PC-9 (cell line): ENCODE measurements around the gene UPK2. TPM values are rescaled to one million over a fixed set of nuclear protein-coding genes. Genes with fewer than 3 reads are reported as not detected.

ENCODE experiments used
- BruUV-seq: library from RNA; stranded (reverse); fragments of 400-500 nt; replicated peaks from 2 replicates; lab custom pipeline; 2021; lab: Mats Ljungman, UMichigan
- CTCF ChIA-PET: fragments of 300-600 bp; sonication (Branson Sonifier 250); formaldehyde crosslinking; loops from one replicate; lab custom pipeline; 2022; ENCODE audit warnings: antibody characterized with exemption; lab: Charles Lee
- POLR2A ChIA-PET: fragments of 300-600 bp; sonication (Branson Sonifier 250); formaldehyde crosslinking; loops from one replicate; lab custom pipeline; 2022; ENCODE audit warnings: antibody characterized with exemption; ENCODE audit not compliant: unreplicated experiment; lab: Charles Lee
- DNase-seq, 2 experiments: peaks; one replicate each; pipeline versions ENCODE4 v3.0.0 to v3.0.0-alpha.2; 2015 to 2022; ENCODE audit warnings: mixed read lengths in 1 of 2
- H2AFZ ChIP-seq: fragments of 200-600 bp; sonication (generic); 2 replicates; pipeline ENCODE4 v1.8.1; 2017; ENCODE audit warnings: antibody characterized with exemption
- H3F3A ChIP-seq: fragments of 200-600 bp; sonication (generic); 2 replicates; pipeline ENCODE4 v1.8.1; 2017; ENCODE audit warnings: antibody characterized with exemption, mild to moderate bottlenecking, low read depth; ENCODE audit not compliant: insufficient read depth
- H3K27ac ChIP-seq: fragments of 200-600 bp; sonication (generic); 2 replicates; pipeline ENCODE4 v1.6.1; 2016; ENCODE audit warnings: mixed run types
- H3K27me3 ChIP-seq: fragments of 200-600 bp; sonication (generic); 2 replicates; pipeline ENCODE4 v1.6.1; 2016; ENCODE audit warnings: low read depth, mixed run types; ENCODE audit not compliant: insufficient read depth
- H3K36me3 ChIP-seq: fragments of 200-600 bp; sonication (generic); 2 replicates; pipeline ENCODE4 v1.6.1; 2016; ENCODE audit warnings: low read depth, mixed run types
- H3K4me1 ChIP-seq: fragments of 200-600 bp; sonication (generic); replicated peaks from 2 replicates; pipeline ENCODE4 v1.6.1; 2016; ENCODE audit warnings: mixed run types; ENCODE audit not compliant: insufficient read depth
- H3K4me2 ChIP-seq: fragments of 200-600 bp; sonication (generic); 2 replicates; pipeline ENCODE4 v1.6.1; 2017; ENCODE audit warnings: mixed run types
- H3K4me3 ChIP-seq: fragments of 200-600 bp; sonication (generic); 2 replicates; pipeline ENCODE4 v1.6.1; 2016; ENCODE audit warnings: mixed run types
- H3K79me2 ChIP-seq: fragments of 200-600 bp; sonication (generic); 2 replicates; pipeline ENCODE4 v1.6.1; 2017; ENCODE audit warnings: low read depth, mixed run types
- H3K9me2 ChIP-seq: fragments of 200-600 bp; sonication (generic); 2 replicates; pipeline ENCODE4 v1.8.1; 2017; ENCODE audit warnings: mild to moderate bottlenecking; ENCODE audit not compliant: insufficient read depth
- H3K9me3 ChIP-seq: fragments of 200-600 bp; sonication (generic); 2 replicates; pipeline ENCODE4 v1.8.1; 2016; ENCODE audit warnings: low read depth; ENCODE audit not compliant: insufficient read depth
- H4K20me1 ChIP-seq: fragments of 200-600 bp; sonication (generic); 2 replicates; pipeline ENCODE4 v1.8.1; 2017; ENCODE audit not compliant: insufficient read depth
- EZH2 ChIP-seq: fragments of 200-600 bp; sonication (generic); IDR thresholded peaks from 2 replicates; pipeline ENCODE4 v1.8.0; 2017; ENCODE audit warnings: antibody characterized with exemption, low read depth
- intact Hi-C: fragments of 100-400 bp; cut with micrococcal nuclease; formaldehyde crosslinking; loops from one replicate; pipeline ENCODE4 v1.10.0; 2022; ENCODE audit not compliant: unreplicated experiment
- total RNA-seq: library from RNA; stranded (reverse); gene quantifications from 2 replicates; pipeline ENCODE4 v1.2.3, GENCODE V29; 2021
- TF ChIP-seq, protein P1 (sequence below): fragments of 200-600 bp; sonication (generic); conservative IDR thresholded peaks from 2 replicates; pipeline ENCODE4 v1.6.1; 2017; ENCODE audit warnings: mixed run types, antibody characterized with exemption, mild to moderate bottlenecking, moderate library complexity

The UPK2 gene
- total RNA-seq, 1 experiment from 2014 or later, result 17.1 TPM

GRCh38 chr11:118911880-118912741, 44.0 kb upstream of the UPK2 start:
- H3K27me3 ChIP-seq, result no peaks in the 10 kb centered on the region
- CTCF ChIA-PET, result interaction anchor here (0.6 to 1.8 kb wide), 3 partner anchors 16 to 196 kb away, joined by 6 to 7 read pairs (median 6); partner anchors contain the start of gene DDX6
- TF ChIP-seq EZH2, result no peak
- TF ChIP-seq, protein P1, sequence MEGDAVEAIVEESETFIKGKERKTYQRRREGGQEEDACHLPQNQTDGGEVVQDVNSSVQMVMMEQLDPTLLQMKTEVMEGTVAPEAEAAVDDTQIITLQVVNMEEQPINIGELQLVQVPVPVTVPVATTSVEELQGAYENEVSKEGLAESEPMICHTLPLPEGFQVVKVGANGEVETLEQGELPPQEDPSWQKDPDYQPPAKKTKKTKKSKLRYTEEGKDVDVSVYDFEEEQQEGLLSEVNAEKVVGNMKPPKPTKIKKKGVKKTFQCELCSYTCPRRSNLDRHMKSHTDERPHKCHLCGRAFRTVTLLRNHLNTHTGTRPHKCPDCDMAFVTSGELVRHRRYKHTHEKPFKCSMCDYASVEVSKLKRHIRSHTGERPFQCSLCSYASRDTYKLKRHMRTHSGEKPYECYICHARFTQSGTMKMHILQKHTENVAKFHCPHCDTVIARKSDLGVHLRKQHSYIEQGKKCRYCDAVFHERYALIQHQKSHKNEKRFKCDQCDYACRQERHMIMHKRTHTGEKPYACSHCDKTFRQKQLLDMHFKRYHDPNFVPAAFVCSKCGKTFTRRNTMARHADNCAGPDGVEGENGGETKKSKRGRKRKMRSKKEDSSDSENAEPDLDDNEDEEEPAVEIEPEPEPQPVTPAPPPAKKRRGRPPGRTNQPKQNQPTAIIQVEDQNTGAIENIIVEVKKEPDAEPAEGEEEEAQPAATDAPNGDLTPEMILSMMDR, result no peak
- DNase-seq, result peak; percentile 96 to 100
- H4K20me1 ChIP-seq, result peaks cover 4% of the 10 kb centered on the region; the same call in 1 of the 2 replicates
- peaks cover 90% of the 10 kb centered on the region for H3K4me1 ChIP-seq
- peak overlapping the region; percentile 98 for H3K4me2 ChIP-seq
- H3K36me3 ChIP-seq, result 0 out of 2 replicates have a peak, but pooled peaks cover 10% of the 10 kb centered on the region
- no peaks in the 10 kb centered on the region for H3K9me3 ChIP-seq
- POLR2A ChIA-PET, result interaction anchor here (0.5 to 1.2 kb wide), 12 partner anchors 11 to 726 kb away, joined by 3 to 31 read pairs (median 4); partner anchors contain the start of genes BCL9L and MCAM
- intact Hi-C loops, result loop anchor here (1.0 to 5.0 kb wide), 2 partner anchors 293 to 405 kb away; partner anchors contain the start of gene MCAM
- no peaks in the 10 kb centered on the region for H3K9me2 ChIP-seq
- no TSS peak for BruUV-seq
- H3K79me2 ChIP-seq, result peaks cover 85% of the 10 kb centered on the region
- H3F3A ChIP-seq, result peaks cover 82% of the 10 kb centered on the region
- H3K4me3 ChIP-seq, result peak overlapping the region; percentile 61
- no peak overlapping the region; the same call in 1 of the 2 replicates for H2AFZ ChIP-seq
- H3K27ac ChIP-seq, result peak overlapping the region; percentile 96

- Histone ChIP-seq H3K36me3 (0 out of 2 replicates have a peak, but pooled peaks cover 2% of the 10 kb centered on the region), H3K9me2 (no peaks in the 10 kb centered on the region), H3K4me3 (peak overlapping the region; percentile 39; the same call in 1 of the 2 replicates), H2AFZ (no peak overlapping the region), H3K9me3 (no peaks in the 10 kb centered on the region), H3K27ac (peak overlapping the region; percentile 96), H3K4me2 (peak overlapping the region; percentile 98), H3K27me3 (no peaks in the 10 kb centered on the region), H3F3A (peaks cover 83% of the 10 kb centered on the region), H3K4me1 (peaks cover 90% of the 10 kb centered on the region), H3K79me2 (peaks cover 85% of the 10 kb centered on the region), H4K20me1 (peaks cover 4% of the 10 kb centered on the region; the same call in 1 of the 2 replicates)
- POLR2A ChIA-PET, result interaction anchor here (0.6 to 1.2 kb wide), 9 partner anchors 10 to 901 kb away, joined by 3 to 10 read pairs (median 3); partner anchors contain the start of gene BCL9L
- TF ChIP-seq EZH2, result no peak
- TF ChIP-seq, protein P1, result no peak
- TSS peak; percentile 69 for BruUV-seq
- CTCF ChIA-PET, result interaction anchor here (0.6 to 1.8 kb wide), 3 partner anchors 15 to 206 kb away, joined by 5 to 7 read pairs (median 6); partner anchors contain the start of gene DDX6
- peak in 1 of 2 experiments; percentile 81 for DNase-seq
- intact Hi-C loops, result loop anchor here (1.0 to 5.0 kb wide), 2 partner anchors 294 to 404 kb away; partner anchors contain the start of gene MCAM
These were observed 43.2 kb upstream of the UPK2 start for GRCh38 chr11:118912742-118913410.
